Progenitor cell of endocrine pancreas (in vitro differentiated cells): ENCODE results near the gene RPTOR. TPM values are rescaled to one million over a fixed set of nuclear protein-coding genes. Genes with fewer than 3 reads are reported as not detected.

Experiments used
- DNase-seq: peaks from one replicate; pipeline ENCODE4 v3.0.0; 2021; ENCODE audit warnings: low spot score; ENCODE audit not compliant: unreplicated experiment
- H3K27ac Mint-ChIP-seq: 2 replicates; pipeline ENCODE4 v1.8.0; 2021; ENCODE audit warnings: mild to moderate bottlenecking, moderate library complexity, mixed read lengths
- H3K27me3 Mint-ChIP-seq: 2 replicates; pipeline ENCODE4 v1.8.0; 2021; ENCODE audit warnings: mixed read lengths
- H3K36me3 Mint-ChIP-seq: 2 replicates; pipeline ENCODE4 v1.8.0; 2022; ENCODE audit warnings: mixed read lengths; ENCODE audit not compliant: insufficient read depth
- H3K4me1 Mint-ChIP-seq: 2 replicates; pipeline ENCODE4 v1.8.0; 2021; ENCODE audit warnings: low read depth, mixed read lengths
- H3K4me3 Mint-ChIP-seq: 2 replicates; pipeline ENCODE4 v1.8.0; 2021; ENCODE audit warnings: low read depth, mild to moderate bottlenecking, moderate library complexity, mixed read lengths
- H3K9me3 Mint-ChIP-seq: 2 replicates; pipeline ENCODE4 v1.8.0; 2021; ENCODE audit warnings: low read depth, mixed read lengths
- total RNA-seq: library from RNA; stranded (reverse); gene quantifications from 2 replicates; pipeline ENCODE4 v1.2.1, GENCODE V29; 2021
- TF ChIP-seq, protein P1 (sequence below): fragments of 200-600 bp; sonication (generic); IDR thresholded peaks from one replicate; pipeline ENCODE4 v1.5.0; 2021; ENCODE audit warnings: antibody characterized with exemption, mild to moderate bottlenecking; ENCODE audit not compliant: unreplicated experiment

Gene RPTOR
- total RNA-seq, 1 donor from 2014 or later = 40.0 TPM

DNA sequence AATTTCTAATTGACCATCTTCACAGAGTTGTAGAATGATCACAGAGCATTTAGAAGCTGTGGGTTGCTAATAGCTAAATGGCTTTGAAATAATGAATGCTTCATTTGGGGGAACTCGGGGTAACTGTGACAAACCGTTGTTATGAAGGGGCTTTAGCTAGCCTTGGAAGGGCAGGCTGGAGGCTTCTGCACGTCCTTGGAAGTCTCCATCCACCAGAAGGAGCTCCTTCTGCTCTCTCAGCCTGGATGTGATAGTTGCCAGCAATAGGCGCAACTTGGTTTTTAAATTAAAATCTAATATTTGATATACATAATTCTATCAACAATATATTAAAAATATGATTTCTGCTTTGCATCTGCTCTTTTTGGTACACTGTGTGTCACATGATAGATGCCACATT, 200.5 kb downstream of the RPTOR start:
- Mint-ChIP-seq H3K4me1 (no peaks in the 10 kb centered on the region), H3K27ac (no peak overlapping the region), H3K27me3 (no peaks in the 10 kb centered on the region), H3K4me3 (no peak overlapping the region), H3K9me3 (peaks cover 12% of the 10 kb centered on the region), H3K36me3 (peaks cover 16% of the 10 kb centered on the region)
- TF ChIP-seq, protein P1, sequence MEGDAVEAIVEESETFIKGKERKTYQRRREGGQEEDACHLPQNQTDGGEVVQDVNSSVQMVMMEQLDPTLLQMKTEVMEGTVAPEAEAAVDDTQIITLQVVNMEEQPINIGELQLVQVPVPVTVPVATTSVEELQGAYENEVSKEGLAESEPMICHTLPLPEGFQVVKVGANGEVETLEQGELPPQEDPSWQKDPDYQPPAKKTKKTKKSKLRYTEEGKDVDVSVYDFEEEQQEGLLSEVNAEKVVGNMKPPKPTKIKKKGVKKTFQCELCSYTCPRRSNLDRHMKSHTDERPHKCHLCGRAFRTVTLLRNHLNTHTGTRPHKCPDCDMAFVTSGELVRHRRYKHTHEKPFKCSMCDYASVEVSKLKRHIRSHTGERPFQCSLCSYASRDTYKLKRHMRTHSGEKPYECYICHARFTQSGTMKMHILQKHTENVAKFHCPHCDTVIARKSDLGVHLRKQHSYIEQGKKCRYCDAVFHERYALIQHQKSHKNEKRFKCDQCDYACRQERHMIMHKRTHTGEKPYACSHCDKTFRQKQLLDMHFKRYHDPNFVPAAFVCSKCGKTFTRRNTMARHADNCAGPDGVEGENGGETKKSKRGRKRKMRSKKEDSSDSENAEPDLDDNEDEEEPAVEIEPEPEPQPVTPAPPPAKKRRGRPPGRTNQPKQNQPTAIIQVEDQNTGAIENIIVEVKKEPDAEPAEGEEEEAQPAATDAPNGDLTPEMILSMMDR = no peak
- DNase-seq = no peak

- peaks cover 7% of the 10 kb centered on the region for H3K36me3 Mint-ChIP-seq
- TF ChIP-seq, protein P1 = no peak
- peaks cover under 1% of the 10 kb centered on the region for H3K9me3 Mint-ChIP-seq
- H3K4me3 Mint-ChIP-seq = no peak overlapping the region
- H3K27ac Mint-ChIP-seq = no peak overlapping the region
- H3K27me3 Mint-ChIP-seq = no peaks in the 10 kb centered on the region
- H3K4me1 Mint-ChIP-seq = no peaks in the 10 kb centered on the region
- no peak for DNase-seq
These were observed 201.8 kb downstream of the RPTOR start for GRCh38 chr17:80746262-80746935.

DNA sequence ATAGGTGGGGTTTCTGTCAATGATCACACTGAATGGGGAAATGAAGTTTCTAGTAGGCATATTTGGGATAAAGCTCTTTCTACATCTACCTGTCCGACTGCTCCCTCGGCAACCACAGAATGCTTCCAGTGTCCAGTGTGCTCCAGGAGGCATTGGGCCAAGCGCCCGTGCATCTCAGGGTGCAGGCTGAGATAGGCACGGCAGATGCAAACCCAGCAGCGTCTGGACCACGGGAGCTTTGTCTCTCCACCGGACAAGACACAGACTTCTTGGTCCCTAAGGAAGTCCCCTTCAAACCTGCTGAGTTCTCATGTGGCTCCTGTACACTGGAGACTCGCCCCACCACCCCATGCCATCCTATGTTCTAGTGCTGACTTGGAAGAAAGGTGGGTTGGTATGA, 202.8 kb downstream of the RPTOR start:
- Mint-ChIP-seq H3K36me3 (peaks cover 1% of the 10 kb centered on the region), H3K4me1 (no peaks in the 10 kb centered on the region), H3K4me3 (no peak overlapping the region), H3K27ac (no peak overlapping the region), H3K27me3 (no peaks in the 10 kb centered on the region), H3K9me3 (no peaks in the 10 kb centered on the region)
- TF ChIP-seq, protein P1 = no peak
- no peak for DNase-seq

- Mint-ChIP-seq H3K4me1 (no peaks in the 10 kb centered on the region), H3K9me3 (no peaks in the 10 kb centered on the region), H3K27me3 (no peaks in the 10 kb centered on the region), H3K27ac (no peak overlapping the region), H3K36me3 (peaks cover 2% of the 10 kb centered on the region), H3K4me3 (no peak overlapping the region)
- DNase-seq = no peak
- TF ChIP-seq, protein P1 = no peak
These were observed 205.0 kb downstream of the RPTOR start for GRCh38 chr17:80749611-80750010.

DNA sequence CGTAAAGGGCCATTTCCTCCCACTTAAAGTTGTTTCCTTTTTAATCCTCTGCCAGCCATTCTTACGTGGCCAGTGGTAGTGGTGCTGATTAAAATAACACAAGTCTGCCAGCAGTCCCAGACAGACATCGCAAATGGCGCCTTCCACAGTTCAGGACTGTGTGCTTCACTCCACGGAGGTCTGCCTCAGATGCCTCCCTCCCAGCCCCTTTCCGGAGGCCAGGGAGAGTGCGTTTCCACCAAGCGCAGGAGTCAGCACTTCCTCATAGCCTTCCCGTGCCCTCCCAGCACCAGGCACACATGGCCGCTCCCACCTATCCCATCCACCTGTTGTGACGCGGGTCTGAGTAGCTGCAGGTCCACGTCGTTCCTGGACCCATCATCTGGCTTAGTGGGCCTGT, 205.6 kb downstream of the RPTOR start:
- DNase-seq = no peak
- H3K27me3 Mint-ChIP-seq = no peaks in the 10 kb centered on the region
- H3K9me3 Mint-ChIP-seq = no peaks in the 10 kb centered on the region
- peaks cover 3% of the 10 kb centered on the region for H3K36me3 Mint-ChIP-seq
- H3K4me1 Mint-ChIP-seq = no peaks in the 10 kb centered on the region
- TF ChIP-seq, protein P1 = no peak
- H3K27ac Mint-ChIP-seq = peak overlapping the region; percentile 13
- H3K4me3 Mint-ChIP-seq = no peak overlapping the region
